HG03521 (cell line): ENCODE data around the gene SPIN2B.
A peak's percentile ranks its signal among the peaks of the same experiment; 100 is the strongest.
"Not testable (repeated sequence)": the region's sequence is repeated elsewhere in the genome, so short reads cannot be mapped to it uniquely, and the experiment has no call there.

Experiments
- ATAC-seq: cut with Tn5 transposase; IDR thresholded peaks from one replicate; pipeline ENCODE4 v1.9.1; 2021; ENCODE audit warnings: mild to moderate bottlenecking, moderate library complexity; ENCODE audit not compliant: unreplicated experiment

The SPIN2B gene

DNA sequence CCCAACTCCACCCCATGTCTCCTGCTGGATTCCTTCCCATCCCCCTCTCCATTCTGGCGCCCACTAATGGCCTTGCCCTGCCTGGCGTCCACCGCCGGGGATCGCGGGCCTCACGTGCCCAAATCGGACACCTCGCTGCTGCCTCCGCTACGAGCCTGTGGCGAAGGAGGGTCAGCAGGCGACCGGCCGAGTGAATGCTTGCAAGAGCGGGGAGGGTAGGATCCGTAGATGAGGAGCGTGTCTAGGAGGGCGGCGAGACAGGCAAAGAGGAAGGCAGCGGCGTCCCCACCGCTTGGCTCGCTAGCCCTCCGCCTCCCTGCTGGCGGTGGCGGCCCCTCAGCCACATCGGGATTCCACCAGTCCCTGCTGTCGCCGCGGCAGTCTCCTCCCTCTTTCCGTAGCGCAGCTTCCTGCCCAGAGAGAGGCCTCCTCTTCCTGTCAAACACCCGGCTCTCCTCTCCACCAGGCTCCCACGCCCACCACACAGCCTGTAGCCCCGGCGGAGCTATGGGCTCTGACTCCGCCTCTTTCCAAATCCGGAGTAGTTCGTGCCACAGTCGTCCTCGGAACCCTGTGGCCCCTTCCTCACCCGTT is at the start of gene SPIN2B:
TSS of gene SPIN2B (minus strand) at position 387 of the 594 bp plus-strand sequence.
- peak; percentile 100 for ATAC-seq

GRCh38 chrX:57156397-57157049 is 35.2 kb upstream of the SPIN2B start:
- no peak for ATAC-seq

GRCh38 chrX:57155171-57155570 is 33.8 kb upstream of the SPIN2B start:
- ATAC-seq = no peak

- not testable (repeated sequence) for ATAC-seq
Measured at GRCh38 chrX:57152222-57152621, 30.9 kb upstream of the SPIN2B start.

GRCh38 chrX:57138674-57139073 is 17.3 kb upstream of the SPIN2B start:
- no peak for ATAC-seq

- ATAC-seq = no peak
Measured at GRCh38 chrX:57137501-57137900, 16.2 kb upstream of the SPIN2B start.

DNA sequence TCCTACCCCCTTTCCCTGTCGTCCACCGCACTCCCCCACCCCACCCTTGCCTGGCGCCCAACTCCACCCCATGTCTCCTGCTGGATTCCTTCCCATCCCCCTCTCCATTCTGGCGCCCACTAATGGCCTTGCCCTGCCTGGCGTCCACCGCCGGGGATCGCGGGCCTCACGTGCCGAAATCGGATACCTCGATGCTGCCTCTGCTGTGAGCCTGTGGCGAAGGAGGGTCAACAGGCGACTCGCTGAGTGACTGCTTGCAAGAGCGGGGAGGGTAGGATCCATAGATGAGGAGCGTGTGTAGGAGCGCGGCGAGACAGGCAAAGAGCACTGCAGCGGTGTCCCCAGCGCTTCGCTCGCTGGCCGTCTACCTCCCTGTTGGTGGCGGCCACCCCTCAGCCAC is 15.7 kb upstream of the SPIN2B start, which contains the start of gene SPIN2A:
TSS of gene SPIN2A (minus strand) at position 325 of the 400 bp plus-strand sequence. CDS start 800 bp downstream, outside the sequence.
- ATAC-seq = not testable (repeated sequence)

GRCh38 chrX:57136589-57136988 is 15.2 kb upstream of the SPIN2B start:
- ATAC-seq = not testable (repeated sequence)

DNA sequence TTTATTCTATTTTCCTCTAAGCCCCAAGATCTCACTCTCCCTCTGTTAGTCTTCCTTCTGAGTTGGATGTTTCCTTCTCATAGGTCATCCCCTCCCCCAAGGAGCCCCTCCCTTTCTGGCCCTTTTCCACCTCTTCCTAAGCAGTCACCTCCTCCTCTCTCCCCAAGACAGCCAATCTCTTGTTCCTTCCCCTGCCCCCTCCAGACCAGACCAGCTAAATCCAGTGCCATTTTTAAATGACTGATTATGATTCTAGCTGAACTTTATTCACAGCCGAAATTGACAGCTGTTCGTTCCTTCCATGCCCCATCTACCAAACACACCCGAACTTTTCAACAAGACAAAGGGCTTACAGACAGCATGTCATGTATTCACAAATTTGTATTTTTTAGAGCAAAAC is 13.9 kb upstream of the SPIN2B start:
- no peak for ATAC-seq

- no peak for ATAC-seq
Measured at GRCh38 chrX:57134702-57135101, 13.4 kb upstream of the SPIN2B start.

DNA sequence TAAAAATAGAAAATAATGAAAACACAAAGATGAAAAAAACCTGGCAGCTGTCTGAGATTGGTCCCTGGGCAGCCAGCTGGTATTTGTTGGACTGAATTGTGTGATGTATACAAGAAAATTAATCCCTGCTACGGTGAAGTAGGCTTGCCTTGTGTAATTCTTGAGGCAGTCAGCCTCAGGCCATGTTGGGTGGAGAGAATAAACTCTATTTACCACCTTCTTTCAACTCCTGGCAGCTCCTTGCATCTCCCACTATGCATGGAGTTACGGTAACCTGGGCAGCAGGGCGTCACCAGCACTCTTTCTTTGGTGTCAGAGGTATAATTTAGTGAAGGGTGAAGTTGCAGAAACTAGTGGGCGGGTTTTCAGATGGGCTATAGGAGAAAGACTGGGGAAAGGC is 12.4 kb upstream of the SPIN2B start:
- ATAC-seq = no peak

- not testable (repeated sequence) for ATAC-seq
Measured at GRCh38 chrX:57133284-57133683, 11.9 kb upstream of the SPIN2B start.

- ATAC-seq = no peak
Measured at GRCh38 chrX:57132046-57132445, 10.7 kb upstream of the SPIN2B start.

DNA sequence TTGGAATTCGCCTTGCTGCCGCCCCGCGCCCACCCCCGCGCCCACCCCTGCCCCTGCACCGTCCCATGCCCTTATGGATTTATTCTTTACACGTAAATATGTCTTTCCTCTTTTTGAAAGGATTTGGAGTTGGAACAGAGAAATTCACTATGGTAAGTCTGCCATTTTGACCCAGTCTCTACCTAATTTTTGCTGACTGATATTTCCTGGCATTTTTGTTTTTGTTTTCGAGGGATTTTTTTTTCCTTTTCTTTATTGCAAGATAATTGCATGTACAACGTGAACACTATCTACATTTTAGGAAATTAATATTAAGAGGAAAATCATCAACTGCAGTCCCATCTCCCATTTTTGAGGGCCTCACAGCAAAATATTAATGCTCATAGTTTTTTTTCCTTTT is 468 bp upstream of the SPIN2B start:
- no peak for ATAC-seq

DNA sequence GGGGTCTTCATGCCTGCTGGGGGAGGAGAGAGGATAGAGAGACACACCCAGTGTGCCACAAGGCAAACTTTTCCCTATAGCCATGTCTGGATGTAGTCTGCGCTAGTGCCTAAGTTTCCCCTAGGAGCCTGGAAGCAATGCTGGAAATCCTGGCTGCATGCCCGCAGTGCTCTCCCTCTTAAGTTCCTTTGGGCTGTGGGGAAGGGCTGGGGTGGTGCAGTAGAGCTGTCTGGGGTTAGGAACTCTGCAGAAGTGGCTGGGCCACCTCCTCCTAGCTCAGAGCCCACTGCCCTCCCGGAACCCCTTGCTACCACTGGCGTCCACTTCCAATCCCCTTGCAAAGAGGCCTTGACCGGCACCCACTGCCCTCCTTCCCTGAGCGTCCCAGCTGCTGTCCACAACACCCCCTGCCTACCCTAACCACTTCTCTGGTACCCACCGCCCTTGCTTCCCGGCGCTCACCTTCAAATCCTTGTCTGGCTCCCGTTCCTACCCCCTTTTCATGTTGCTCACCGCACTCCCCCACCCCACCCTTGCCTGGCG is 658 bp downstream of the SPIN2B start:
- not testable (repeated sequence) for ATAC-seq

DNA sequence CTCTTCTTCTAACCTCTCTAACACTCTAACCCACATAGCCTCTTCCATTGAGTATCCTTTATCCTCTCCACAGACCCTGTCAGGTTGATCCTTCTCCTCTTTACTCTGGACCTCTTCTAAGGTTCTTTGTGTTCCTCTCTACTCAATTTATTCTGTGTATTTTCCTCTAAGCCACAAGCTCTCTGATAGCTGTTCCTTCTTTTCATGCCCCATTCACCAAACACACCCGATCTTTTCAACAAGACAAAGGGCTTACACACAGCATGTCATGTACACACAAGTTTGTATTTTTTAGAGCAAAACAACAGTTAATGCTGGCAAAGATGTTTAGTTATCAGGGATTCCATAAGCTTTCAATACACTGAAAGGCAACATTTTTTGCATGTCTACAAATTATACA is 1.9 kb downstream of the SPIN2B start:
- no peak for ATAC-seq

DNA sequence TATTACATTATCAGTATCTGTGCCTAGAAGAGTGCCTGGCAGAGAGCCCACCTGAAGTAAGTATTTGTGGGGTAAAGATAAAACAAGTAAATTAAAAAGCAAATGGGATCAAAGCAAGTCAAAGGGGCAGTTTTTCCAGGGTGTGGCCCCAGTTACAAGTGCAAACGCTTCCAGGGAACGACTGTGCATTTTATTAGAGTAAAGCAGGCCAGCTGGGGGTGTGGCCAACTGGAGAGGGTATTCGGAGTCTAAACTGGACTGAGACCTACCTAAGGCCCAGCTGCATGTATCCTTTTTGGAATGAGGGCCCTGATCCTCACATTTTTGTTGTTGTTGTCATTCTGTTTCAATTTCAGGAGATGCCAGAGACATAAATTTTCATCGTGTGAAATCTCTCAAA is 3.8 kb downstream of the SPIN2B start:
- not testable (repeated sequence) for ATAC-seq

DNA sequence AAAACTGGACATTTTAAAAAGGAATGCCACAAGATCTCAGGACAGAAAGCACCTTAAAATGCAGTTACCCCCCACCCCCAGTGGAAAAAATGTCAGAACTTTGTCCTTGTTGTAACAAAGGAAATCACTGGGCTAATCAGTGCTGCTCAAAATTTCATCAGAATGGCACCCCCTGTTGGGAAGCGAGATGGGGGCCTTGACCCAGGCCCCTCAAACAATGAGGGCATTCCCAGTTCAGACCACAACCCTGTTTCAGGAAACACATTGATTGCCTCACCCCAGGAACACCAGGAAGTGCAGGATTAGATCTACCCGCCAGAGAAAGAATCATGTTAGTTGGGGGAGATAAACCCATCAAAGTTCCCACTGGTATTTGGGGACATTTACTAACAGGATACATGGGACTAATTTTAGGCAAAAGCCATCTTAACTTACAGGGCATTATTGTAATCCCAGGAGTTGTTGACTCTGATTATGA is 16.4 kb downstream of the SPIN2B start:
- no peak for ATAC-seq

GRCh38 chrX:57104406-57104805 is 16.9 kb downstream of the SPIN2B start:
- no peak for ATAC-seq

- no peak for ATAC-seq
Measured at GRCh38 chrX:57103489-57103888, 17.9 kb downstream of the SPIN2B start.

DNA sequence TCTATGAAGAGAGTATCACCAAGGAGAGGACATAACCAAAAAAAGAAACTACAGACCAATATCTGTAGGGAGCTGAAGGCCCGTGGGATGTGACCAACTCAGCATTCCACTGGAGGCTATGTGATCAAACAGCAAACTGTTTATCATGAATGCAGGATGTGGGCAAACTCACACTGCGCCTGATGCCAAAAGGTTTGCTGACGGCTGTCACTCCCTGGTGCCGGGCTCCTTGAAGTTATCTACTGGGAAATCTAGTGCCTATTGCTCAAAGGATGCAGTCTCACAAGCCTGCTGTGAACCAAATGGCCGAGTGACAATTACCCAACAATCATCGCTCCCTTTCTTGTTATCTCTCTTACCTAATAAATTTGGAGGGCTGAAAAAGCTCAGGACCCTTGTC is 18.4 kb downstream of the SPIN2B start:
- ATAC-seq = not testable (repeated sequence)

DNA sequence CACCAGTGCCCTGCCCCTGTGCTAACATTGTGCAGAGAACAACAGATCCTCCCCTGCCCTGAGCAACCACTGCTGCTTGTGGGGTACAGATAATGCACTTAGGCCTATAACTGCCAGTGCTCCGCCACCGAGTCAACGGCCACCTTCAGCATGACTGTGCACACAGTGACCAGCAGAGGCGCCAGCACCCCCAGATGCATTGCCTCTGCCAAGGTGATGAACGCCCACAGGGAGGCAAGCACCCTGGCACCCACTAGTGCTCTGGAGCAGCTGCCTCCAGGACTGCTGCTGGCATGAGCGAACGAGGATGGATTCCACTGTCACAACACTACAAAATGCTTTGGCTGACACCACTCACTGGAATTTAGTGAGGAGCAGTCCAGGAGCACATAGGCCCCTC is 38.2 kb downstream of the SPIN2B start:
- no peak for ATAC-seq
